ENCODE results near the gene BCAS3. TPM values are rescaled to one million over a fixed set of nuclear protein-coding genes. Genes with fewer than 3 reads are reported as not detected.

BCAS3 gene
- total RNA-seq, 2 experiments from 2014 or later, result 13.4 to 14.5 TPM

DNA sequence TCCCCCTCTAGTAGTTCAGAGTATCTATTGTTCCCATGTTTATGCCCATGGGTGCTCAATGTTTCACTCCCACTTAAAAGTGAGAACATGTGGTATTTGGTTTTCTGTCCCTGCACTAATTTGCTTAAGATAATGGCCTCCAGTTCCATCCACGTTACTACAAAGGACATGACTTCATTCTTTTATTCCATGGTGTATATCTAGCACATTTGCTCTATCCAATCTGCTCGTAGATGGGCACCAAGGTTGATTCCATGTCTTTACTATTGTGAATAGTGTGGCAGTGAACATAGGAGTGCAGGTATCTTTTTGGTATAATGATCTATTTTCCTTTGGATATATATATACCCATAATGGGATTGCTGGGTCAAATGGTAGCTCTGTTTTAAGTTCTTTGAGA is 552.8 kb downstream of the BCAS3 start:
- no peaks in the 10 kb centered on the region for H3K79me2 ChIP-seq (ENCODE audit: insufficient read depth, low read depth, low read length)
- H3K4me3 ChIP-seq (ENCODE audit: low read depth, low read length, poor library complexity, severe bottlenecking), result no peak overlapping the region
- BruUV-seq (replicated peaks), result no TSS peak
- H3K36me3 ChIP-seq (ENCODE audit: insufficient read depth, low read length), result no peaks in the 10 kb centered on the region
- no peak overlapping the region for H3K27ac ChIP-seq (ENCODE audit: low read depth, low read length, poor library complexity, severe bottlenecking)
- intact Hi-C loops (cut with micrococcal nuclease; ENCODE audit: unreplicated experiment), result no loop called here
- TF ChIP-seq, protein P1, sequence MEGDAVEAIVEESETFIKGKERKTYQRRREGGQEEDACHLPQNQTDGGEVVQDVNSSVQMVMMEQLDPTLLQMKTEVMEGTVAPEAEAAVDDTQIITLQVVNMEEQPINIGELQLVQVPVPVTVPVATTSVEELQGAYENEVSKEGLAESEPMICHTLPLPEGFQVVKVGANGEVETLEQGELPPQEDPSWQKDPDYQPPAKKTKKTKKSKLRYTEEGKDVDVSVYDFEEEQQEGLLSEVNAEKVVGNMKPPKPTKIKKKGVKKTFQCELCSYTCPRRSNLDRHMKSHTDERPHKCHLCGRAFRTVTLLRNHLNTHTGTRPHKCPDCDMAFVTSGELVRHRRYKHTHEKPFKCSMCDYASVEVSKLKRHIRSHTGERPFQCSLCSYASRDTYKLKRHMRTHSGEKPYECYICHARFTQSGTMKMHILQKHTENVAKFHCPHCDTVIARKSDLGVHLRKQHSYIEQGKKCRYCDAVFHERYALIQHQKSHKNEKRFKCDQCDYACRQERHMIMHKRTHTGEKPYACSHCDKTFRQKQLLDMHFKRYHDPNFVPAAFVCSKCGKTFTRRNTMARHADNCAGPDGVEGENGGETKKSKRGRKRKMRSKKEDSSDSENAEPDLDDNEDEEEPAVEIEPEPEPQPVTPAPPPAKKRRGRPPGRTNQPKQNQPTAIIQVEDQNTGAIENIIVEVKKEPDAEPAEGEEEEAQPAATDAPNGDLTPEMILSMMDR (conservative IDR thresholded peaks at IDR 0.05; ENCODE audit: low read length), result no peak
- TF ChIP-seq EZH2phosphoT487 (IDR thresholded peaks at IDR 0.05; ENCODE audit: borderline replicate concordance, low read depth, low read length), result no peak
- ChIA-PET POLR2A (interaction anchor here (0.7 kb wide), 2 partner anchors 77 to 246 kb away, joined by 4 to 5 read pairs; no protein-coding TSS in a partner anchor), CTCF (ENCODE audit: unreplicated experiment) (no interaction called here)
- H3K9me3 ChIP-seq (ENCODE audit: low read length), result no peaks in the 10 kb centered on the region
- no peak for DNase-seq (ENCODE audit: low spot score)
- no peaks in the 10 kb centered on the region for H3K9me2 ChIP-seq (ENCODE audit: insufficient read depth, low read length)
- no peak overlapping the region for H2AFZ ChIP-seq (ENCODE audit: low read length)
- no peak overlapping the region for H3K4me2 ChIP-seq (ENCODE audit: low read length)
- H4K20me1 ChIP-seq (ENCODE audit: insufficient read depth, low read length), result no peaks in the 10 kb centered on the region
- no peaks in the 10 kb centered on the region for H3K4me1 ChIP-seq (ENCODE audit: insufficient read depth, low read length, poor library complexity, severe bottlenecking)

DNA sequence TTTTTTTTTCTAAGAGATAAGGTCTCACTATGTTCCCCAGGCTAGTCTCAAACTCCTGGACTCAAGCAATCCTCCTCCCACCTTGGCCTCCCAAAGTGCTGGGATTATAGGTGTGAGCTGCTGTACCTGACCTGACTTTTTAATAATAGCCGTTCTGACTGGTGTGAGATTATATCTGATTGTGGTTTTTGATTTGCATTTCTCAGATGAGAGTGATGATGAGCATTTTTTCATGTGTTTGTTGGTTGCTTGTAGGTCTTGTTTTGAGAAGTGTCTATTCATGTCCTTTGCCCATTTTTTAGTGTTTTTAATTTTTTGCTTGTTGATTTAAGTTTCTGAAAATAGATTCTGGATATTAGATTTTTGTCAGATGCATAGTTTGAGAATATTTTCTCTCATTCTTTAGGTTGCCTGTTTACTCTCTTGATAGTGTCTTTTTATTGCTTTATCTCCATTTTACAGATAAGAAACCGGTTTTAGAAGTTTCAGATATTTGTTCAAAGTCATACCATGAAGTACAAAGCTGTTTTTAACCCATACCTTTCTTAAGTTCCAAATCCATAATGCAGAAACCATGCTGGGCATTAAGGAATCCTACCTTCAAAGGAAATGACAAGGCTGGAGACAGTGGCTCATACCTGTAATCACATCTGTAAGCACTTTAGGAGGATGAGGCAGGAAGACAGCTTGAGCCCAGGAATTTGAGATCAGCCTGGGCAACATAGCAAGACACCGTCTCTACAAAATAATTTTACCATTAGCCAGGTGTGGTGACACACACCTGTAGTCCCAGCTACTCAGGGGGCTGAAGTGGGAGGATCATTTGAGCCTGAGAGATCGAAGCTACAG is 553.5 kb downstream of the BCAS3 start:
- ChIA-PET CTCF (ENCODE audit: unreplicated experiment) (no interaction called here), POLR2A (interaction anchor here (0.7 kb wide), 3 partner anchors 48 to 245 kb away, joined by 4 to 8 read pairs (median 5); no protein-coding TSS in a partner anchor)
- Histone ChIP-seq H2AFZ (ENCODE audit: low read length) (no peak overlapping the region), H3K4me3 (ENCODE audit: low read depth, low read length, poor library complexity, severe bottlenecking) (no peak overlapping the region), H3K9me2 (ENCODE audit: insufficient read depth, low read length) (no peaks in the 10 kb centered on the region), H3K27ac (ENCODE audit: low read depth, low read length, poor library complexity, severe bottlenecking) (no peak overlapping the region), H3K4me2 (ENCODE audit: low read length) (no peak overlapping the region), H3K36me3 (ENCODE audit: insufficient read depth, low read length) (no peaks in the 10 kb centered on the region), H3K9me3 (ENCODE audit: low read length) (no peaks in the 10 kb centered on the region), H3K4me1 (ENCODE audit: insufficient read depth, low read length, poor library complexity, severe bottlenecking) (no peaks in the 10 kb centered on the region), H4K20me1 (ENCODE audit: insufficient read depth, low read length) (no peaks in the 10 kb centered on the region), H3K79me2 (ENCODE audit: insufficient read depth, low read depth, low read length) (no peaks in the 10 kb centered on the region)
- intact Hi-C loops (cut with micrococcal nuclease; ENCODE audit: unreplicated experiment), result no loop called here
- BruUV-seq (replicated peaks), result no TSS peak
- no peak for DNase-seq (ENCODE audit: low spot score)
- TF ChIP-seq, protein P1 (conservative IDR thresholded peaks at IDR 0.05; ENCODE audit: low read length), result no peak
- TF ChIP-seq EZH2phosphoT487 (IDR thresholded peaks at IDR 0.05; ENCODE audit: borderline replicate concordance, low read depth, low read length), result no peak

DNA sequence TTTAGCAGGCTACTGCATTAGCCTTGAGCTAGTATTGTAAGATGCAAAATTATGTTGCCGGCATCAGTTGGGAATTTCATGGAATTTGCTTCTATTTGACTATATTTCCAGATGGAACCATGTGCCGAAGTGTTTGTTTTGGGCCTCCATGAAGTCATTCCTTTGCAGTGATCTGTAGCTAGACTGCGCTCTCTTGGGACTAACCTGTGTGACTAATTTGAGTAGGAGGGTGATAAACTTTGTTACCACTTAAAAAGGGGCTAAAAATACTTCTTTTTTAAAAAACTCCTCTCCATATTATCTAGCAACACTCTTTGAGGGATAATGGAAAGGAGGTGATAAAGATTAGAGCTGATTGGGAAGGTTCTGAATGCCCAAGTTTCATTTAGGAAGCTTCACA is 555.2 kb downstream of the BCAS3 start:
- intact Hi-C loops (cut with micrococcal nuclease; ENCODE audit: unreplicated experiment), result no loop called here
- CTCF ChIA-PET (ENCODE audit: unreplicated experiment), result no interaction called here

More for the DNA sequence above, 555.2 kb downstream of the BCAS3 start:
- no peak for DNase-seq (ENCODE audit: low spot score)
- Histone ChIP-seq H3K36me3 (ENCODE audit: insufficient read depth, low read length) (no peaks in the 10 kb centered on the region), H3K27ac (ENCODE audit: low read depth, low read length, poor library complexity, severe bottlenecking) (no peak overlapping the region), H3K4me2 (ENCODE audit: low read length) (no peak overlapping the region), H3K4me1 (ENCODE audit: insufficient read depth, low read length, poor library complexity, severe bottlenecking) (no peaks in the 10 kb centered on the region), H3K9me3 (ENCODE audit: low read length) (no peaks in the 10 kb centered on the region), H4K20me1 (ENCODE audit: insufficient read depth, low read length) (no peaks in the 10 kb centered on the region), H3K79me2 (ENCODE audit: insufficient read depth, low read depth, low read length) (no peaks in the 10 kb centered on the region), H3K4me3 (ENCODE audit: low read depth, low read length, poor library complexity, severe bottlenecking) (no peak overlapping the region), H2AFZ (ENCODE audit: low read length) (no peak overlapping the region), H3K9me2 (ENCODE audit: insufficient read depth, low read length) (no peaks in the 10 kb centered on the region)
- no TSS peak for BruUV-seq (replicated peaks)
- POLR2A ChIA-PET, result no interaction called here
- no peak for TF ChIP-seq EZH2phosphoT487 (IDR thresholded peaks at IDR 0.05; ENCODE audit: borderline replicate concordance, low read depth, low read length)
- TF ChIP-seq, protein P1 (conservative IDR thresholded peaks at IDR 0.05; ENCODE audit: low read length), result no peak
